K562 (cell line): ENCODE data around the gene PHKA1. TPM values are rescaled to one million over a fixed set of nuclear protein-coding genes. Genes with fewer than 3 reads are reported as not detected.

Source experiments
- ATAC-seq: fragments of 200-7000 bp; cut with Tn5 transposase; 3 replicates; pipeline ENCODE4 v1.9.1; 2020; ENCODE audit warnings: moderate library complexity
- BruUV-seq: library from RNA; stranded (reverse); fragments of 400-500 nt; replicated peaks from 2 replicates; lab custom pipeline; 2021; lab: Mats Ljungman, UMichigan
- CTCF ChIA-PET: fragments of 300-600 bp; formaldehyde crosslinking; extraction: SDS; loops from one replicate; lab custom pipeline; 2021; ENCODE audit warnings: low intra/inter-chr PET ratio; lab: Yijun Ruan, JAX
- POLR2A ChIA-PET: fragments of 300-600, 350-650 bp; sonication (Branson Sonifier 250); formaldehyde crosslinking; extraction: SDS; loops from one replicate; lab custom pipeline; 2021; ENCODE audit warnings: antibody characterized with exemption, inconsistent platforms; lab: Yijun Ruan, JAX
- DNase-seq, 4 experiments: peaks; one replicate each; pipeline versions ENCODE4 v3.0.0 to v3.0.0-alpha.2; 2011 to 2018; ENCODE audit warnings: low spot score in 3 of 4, mixed read lengths in 3 of 4; ENCODE audit errors: extremely low read depth in 1 of 4
- FAIRE-seq: peaks from 2 replicates; lab custom pipeline; 2011; peaks lifted over from hg19 to GRCh38; lab: Jason Lieb, UNC
- H2AFZ ChIP-seq: 2 replicates; pipeline ENCODE4 v1.6.0; 2011; ENCODE audit warnings: low read depth, low read length, control low read depth, inconsistent platforms
- H3K27ac ChIP-seq: fragments of 200-600 bp; 3 replicates; pipeline ENCODE4 v1.8.0; 2011; ENCODE audit warnings: low read depth, mild to moderate bottlenecking, control low read depth, inconsistent platforms, low read length, moderate library complexity, mixed read lengths; ENCODE audit errors: extremely low read depth
- H3K27me3 ChIP-seq, 2 experiments: fragments of 300-600 bp in 1 of 2; 2 replicates in 1 of 2; 3 replicates in 1 of 2; pipeline versions ENCODE4 v1.6.0 to v1.8.0; 2011; ENCODE audit warnings: inconsistent platforms in 2 of 2, low read length in 2 of 2, mild to moderate bottlenecking in 1 of 2, mixed read lengths in 1 of 2, moderate library complexity in 1 of 2; ENCODE audit not compliant: control insufficient read depth in 2 of 2, insufficient read depth in 2 of 2
- H3K36me3 ChIP-seq: fragments of 300-600 bp; 3 replicates; pipeline ENCODE4 v1.8.0; 2011; ENCODE audit warnings: mild to moderate bottlenecking, low read length, inconsistent platforms; ENCODE audit not compliant: control insufficient read depth, insufficient read depth
- H3K4me1 ChIP-seq, 2 experiments: fragments of 200-600 bp in 1 of 2; replicated peaks in 1 of 2; 2 replicates in 1 of 2; 3 replicates in 1 of 2; pipeline versions ENCODE4 v1.5.1 to v1.8.0; 2011; ENCODE audit warnings: inconsistent platforms in 2 of 2, low read length in 2 of 2, mild to moderate bottlenecking in 1 of 2, mixed read lengths in 1 of 2, moderate library complexity in 1 of 2; ENCODE audit not compliant: control insufficient read depth in 2 of 2, insufficient read depth in 2 of 2
- H3K4me2 ChIP-seq: 2 replicates; pipeline ENCODE4 v1.6.1; 2011; ENCODE audit warnings: low read length, control low read depth, inconsistent platforms, mixed read lengths; ENCODE audit not compliant: insufficient read depth
- H3K4me3 ChIP-seq: fragments of 200-600 bp; sonication (generic), shearing (Covaris generic); 2 replicates; pipeline ENCODE4 v1.5.1; 2016; ENCODE audit warnings: control low read depth, inconsistent platforms
- H3K79me2 ChIP-seq: fragments of 200-600 bp; 3 replicates; pipeline ENCODE4 v1.8.0; 2011; ENCODE audit warnings: low read length, inconsistent platforms; ENCODE audit not compliant: control insufficient read depth, insufficient read depth
- H3K9ac ChIP-seq, 2 experiments: 2 replicates each; pipeline versions ENCODE4 v1.6.0 to v1.6.1; 2011; ENCODE audit warnings: low read depth in 2 of 2, low read length in 2 of 2, control low read depth in 1 of 2, inconsistent platforms in 1 of 2, mild to moderate bottlenecking in 1 of 2, mixed read lengths in 1 of 2; ENCODE audit not compliant: insufficient read depth in 1 of 2
- H3K9me1 ChIP-seq: one replicate; pipeline ENCODE4 v1.6.0; 2011; ENCODE audit warnings: inconsistent platforms, mild to moderate bottlenecking, low read length, moderate library complexity; ENCODE audit not compliant: control insufficient read depth, insufficient read depth
- H3K9me3 ChIP-seq: replicated peaks from 2 replicates; pipeline ENCODE4 v1.5.1; 2011; ENCODE audit warnings: low read depth, low read length, inconsistent platforms; ENCODE audit not compliant: control insufficient read depth, insufficient read depth
- H4K20me1 ChIP-seq: replicated peaks from 2 replicates; pipeline ENCODE4 v1.6.1; 2011; ENCODE audit warnings: low read length, inconsistent platforms, mixed read lengths; ENCODE audit not compliant: control insufficient read depth, insufficient read depth
- BCLAF1 ChIP-seq, 2 experiments: fragments of 450-650 bp in 1 of 2; IDR thresholded peaks; 2 replicates each; pipeline ENCODE4 v1.6.1; 2011 to 2017; ENCODE audit warnings: low read depth in 2 of 2, antibody characterized with exemption in 1 of 2, borderline replicate concordance in 1 of 2, low read length in 1 of 2, mild to moderate bottlenecking in 1 of 2, mixed read lengths in 1 of 2; ENCODE audit not compliant: control insufficient read depth in 1 of 2
- CAMTA2 ChIP-seq: fragments of 250-450 bp; sonication (Bioruptor Pico); conservative IDR thresholded peaks from 2 replicates; pipeline ENCODE4 v1.5.1; 2022
- EGR1 ChIP-seq: fragments of 450-650 bp; conservative IDR thresholded peaks from 2 replicates; pipeline ENCODE4 v1.6.1; 2017; ENCODE audit warnings: mild to moderate bottlenecking
- PYGO2 ChIP-seq: fragments of 450-650 bp; IDR thresholded peaks from 2 replicates; pipeline ENCODE4 v1.6.1; 2016; ENCODE audit warnings: mild to moderate bottlenecking, missing genetic modification characterization, moderate library complexity, missing compliant biosample characterization
- RAD51 ChIP-seq: fragments of 450-650 bp; IDR thresholded peaks from 2 replicates; pipeline ENCODE4 v1.7.1; 2016; ENCODE audit warnings: low read depth, mild to moderate bottlenecking, borderline replicate concordance
- RFX5 ChIP-seq: IDR thresholded peaks from 2 replicates; pipeline ENCODE4 v1.6.1; 2011; ENCODE audit warnings: low read depth, mild to moderate bottlenecking, improper control_type of control experiment, low read length
- SNIP1 ChIP-seq: fragments of 450-650 bp; IDR thresholded peaks from 2 replicates; pipeline ENCODE4 v1.7.1; 2017; ENCODE audit warnings: low read depth, mild to moderate bottlenecking
- STAT5B ChIP-seq: fragments of 250-450 bp; sonication (Bioruptor Pico); IDR thresholded peaks from 2 replicates; pipeline ENCODE4 v1.8.0; 2021; ENCODE audit warnings: mild to moderate bottlenecking, inconsistent platforms
- TARDBP ChIP-seq: fragments of 450-650 bp; IDR thresholded peaks from 2 replicates; pipeline ENCODE4 v1.6.1; 2016
- ZBTB5 ChIP-seq: fragments of 450-650 bp; IDR thresholded peaks from 2 replicates; pipeline ENCODE4 v1.6.1; 2017; ENCODE audit warnings: antibody characterized with exemption
- ZKSCAN1 ChIP-seq: fragments of 150-350 bp; IDR thresholded peaks from 2 replicates; pipeline ENCODE4 v1.6.1; 2016; ENCODE audit warnings: low read depth, low read length
- ZNF695 ChIP-seq: fragments of 450-650 bp; formaldehyde crosslinking; IDR thresholded peaks from 2 replicates; pipeline ENCODE4 v1.4.0; 2020; ENCODE audit warnings: mild to moderate bottlenecking, moderate library complexity
- ZNF696 ChIP-seq: fragments of 250-450 bp; sonication (Bioruptor Pico); conservative IDR thresholded peaks from 2 replicates; pipeline ENCODE4 v1.4.0; 2020; ENCODE audit warnings: mild to moderate bottlenecking, moderate library complexity
- ZNF75A ChIP-seq: fragments of 450-650 bp; formaldehyde crosslinking; IDR thresholded peaks from 2 replicates; pipeline ENCODE4 v1.4.0; 2020; ENCODE audit warnings: mild to moderate bottlenecking
- ZSCAN32 ChIP-seq: fragments of 450-650 bp; formaldehyde crosslinking; IDR thresholded peaks from 2 replicates; pipeline ENCODE4 v1.4.0; 2020; ENCODE audit warnings: mild to moderate bottlenecking, moderate library complexity
- WGBS: fragments of 100-300 bp; shearing (Covaris generic); methylation state at CpG from one replicate; pipeline ENCODE4 v1.1.6; 2016; ENCODE audit warnings: low coverage, mixed read lengths; ENCODE audit not compliant: insufficient coverage; ENCODE audit errors: missing lambda C conversion rate; 5-methylcytosine and 5-hydroxymethylcytosine counted together
- in situ Hi-C: fragments of 300-500 bp; cut with MboI; formaldehyde crosslinking; loops from 4 replicates; pipeline ENCODE4 v1.15.0; 2018; ENCODE audit warnings: inconsistent platforms, mixed read lengths
- intact Hi-C: fragments of 100-400 bp; cut with micrococcal nuclease; formaldehyde crosslinking; loops from 2 replicates; pipeline ENCODE4 v1.14.2; 2022
- polyA plus RNA-seq, 8 experiments: library from polyadenylated mRNA; depleted of rRNA in 4 of 8; stranded (reverse) in 5 of 8; unstranded in 3 of 8; fragments of >200 nt; fragmentation: Nextera tagmentation in 2 of 8; fragmentation: Illumina TruSeq in 1 of 8; extraction: Ambion mirVana in 2 of 8; extraction: Trizol in 1 of 8; gene quantifications; 2 replicates each; pipeline versions ENCODE4 v1.2.1 to v1.2.3, GENCODE V29; 2011 to 2014; ENCODE audit warnings: inconsistent platforms in 1 of 8, missing spikeins in 1 of 8
- total RNA-seq, 7 experiments: library from RNA; depleted of rRNA in 6 of 7; stranded (reverse); fragments of >200 nt in 6 of 7; fragmentation: Illumina TruSeq in 2 of 7; extraction: Trizol in 2 of 7; gene quantifications; 2 replicates each; pipeline versions ENCODE4 v1.2.1 to v1.2.3, GENCODE V29; 2011 to 2021; ENCODE audit warnings: low replicate concordance in 1 of 7

Gene PHKA1
- total and polyA plus RNA-seq, 9 of the 15 experiments (the other 6 are each of a cell fraction or from before 2014, with no cell fraction given): 2.4 to 9.6 (median 5.8) TPM

- TF ChIP-seq ZNF695 (CRISPR knock-in tag) (no peak), RFX5 (no peak)
- TF ChIP-seq, all 486 proteins: peak for 0
These were observed 29.1 kb downstream of the PHKA1 start (continued) for GRCh38 chrX:72685018-72685417.

GRCh38 chrX:72683631-72684030, 30.5 kb downstream of the PHKA1 start:
- FAIRE-seq: no peak
- POLR2A ChIA-PET: no interaction called here
- 38% methylated on average over 1 of the region's 1 CpG for WGBS

More at GRCh38 chrX:72683631-72684030, 30.5 kb downstream of the PHKA1 start:
- Histone ChIP-seq H4K20me1 (no peaks in the 10 kb centered on the region), H3K79me2 (no peaks in the 10 kb centered on the region), H3K4me1 (no peaks in the 10 kb centered on the region; a peak in 1 of 5 replicates), H3K4me3 (no peak overlapping the region), H3K9me1 (no peaks in the 10 kb centered on the region), H3K27me3 (no peaks in the 10 kb centered on the region), H3K9ac (no peak overlapping the region), H3K27ac (no peak overlapping the region), H3K36me3 (no peaks in the 10 kb centered on the region), H3K9me3 (no peaks in the 10 kb centered on the region), H2AFZ (no peak overlapping the region), H3K4me2 (no peak overlapping the region)
- no peak for DNase-seq
- TF ChIP-seq ZNF75A (CRISPR knock-in tag) (no peak), ZNF696 (CRISPR knock-in tag) (no peak), TARDBP (no peak), STAT5B (CRISPR knock-in tag) (no peak), PYGO2 (no peak), SNIP1 (no peak), EGR1 (no peak), ZKSCAN1 (no peak), ZSCAN32 (CRISPR knock-in tag) (no peak), CAMTA2 (CRISPR knock-in tag) (no peak), BCLAF1 (IDR thresholded peaks at IDR 0.05; ENCODE audit: borderline replicate concordance in 1 of 2, control insufficient read depth in 1 of 2, low read depth in 2 of 2, low read length in 1 of 2) (no peak), RAD51 (no peak), ZBTB5 (no peak)
- ATAC-seq: no peak
- no TSS peak for BruUV-seq
- intact Hi-C loops: no loop called here
- in situ Hi-C loops: no loop called here
- CTCF ChIA-PET: no interaction called here
